Transverse colon (tissue), 4 donors: ENCODE results near the gene CPA2. TPM values are rescaled to one million over a fixed set of nuclear protein-coding genes. Genes with fewer than 3 reads are reported as not detected.

Source experiments
- DNase-seq: peaks from one replicate; pipeline ENCODE4 v3.0.0-alpha.2; 2019
- H3K27ac ChIP-seq, 4 donors: fragments of 200-600 bp; sonication (generic); 2 replicates each; pipeline ENCODE4 v1.5.1; 2016 to 2018; ENCODE audit warnings: inconsistent platforms in 4 of 4
- H3K27me3 ChIP-seq: fragments of 200-600 bp; sonication (generic); 2 replicates; pipeline ENCODE4 v1.5.1; 2017; ENCODE audit warnings: inconsistent platforms
- H3K36me3 ChIP-seq, 4 donors: fragments of 200-600 bp; sonication (generic); 2 replicates each; pipeline ENCODE4 v1.5.1; 2017 to 2019; ENCODE audit warnings: inconsistent platforms in 4 of 4
- H3K4me1 ChIP-seq, 4 donors: fragments of 200-600 bp; sonication (generic); 2 replicates each; pipeline ENCODE4 v1.5.1; 2017 to 2020; ENCODE audit warnings: inconsistent platforms in 4 of 4
- H3K4me3 ChIP-seq, 4 donors: fragments of 200-600 bp; sonication (generic); 1 replicate in 1 of 4; 2 replicates in 3 of 4; pipeline versions ENCODE4 v1.5.1 to v1.6.1; 2017 to 2019; ENCODE audit warnings: inconsistent platforms in 4 of 4
- H3K9me3 ChIP-seq, 2 donors: fragments of 200-600 bp; sonication (generic); 2 replicates each; pipeline ENCODE4 v1.5.1; 2017 to 2019; ENCODE audit warnings: inconsistent platforms in 2 of 2
- EP300 ChIP-seq: sonication (generic); formaldehyde crosslinking; IDR thresholded peaks from one replicate; pipeline ENCODE4 v1.6.1; 2017; ENCODE audit warnings: antibody characterized with exemption, low read depth
- POLR2A ChIP-seq: fragments of 450-650 bp; IDR thresholded peaks from one replicate; pipeline ENCODE4 v1.6.1; 2016; ENCODE audit warnings: antibody characterized with exemption, mild to moderate bottlenecking, moderate library complexity
- POLR2AphosphoS5 ChIP-seq, 3 donors: sonication (generic); formaldehyde crosslinking; IDR thresholded peaks; one replicate each; pipeline ENCODE4 v1.6.1; 2016; ENCODE audit warnings: antibody characterized with exemption in 3 of 3
- WGBS, 2 donors: methylation state at CpG; one replicate each; pipeline ENCODE4 v1.1.5; 2018; ENCODE audit warnings: low coverage in 1 of 2; 5-methylcytosine and 5-hydroxymethylcytosine counted together
- in situ Hi-C, 4 donors: fragments of 200-750 bp; cut with MboI; loops; one replicate each; pipeline versions ENCODE4 v1.15.0 to v1.15.1; 2017; ENCODE audit warnings: low sequenced_read_pairs in 3 of 4, low pct_ligation_motif_present in 1 of 4, low pct_unique_long_range_greater_than_20kb in 1 of 4
- intact Hi-C: fragments of 100-400 bp; cut with DNase I; formaldehyde crosslinking; loops from one replicate; pipeline ENCODE4 v1.15.1; 2023; ENCODE audit warnings: low total_unique reads
- total RNA-seq, 4 donors: library from RNA; depleted of rRNA; stranded (reverse); fragments of >200 nt; gene quantifications; one replicate each; pipeline ENCODE4 v1.1.0, GENCODE V29; 2016
- TF ChIP-seq, protein P1 (sequence below), 5 experiments: fragments of 200-600 bp in 3 of 5; fragments of 450-650 bp in 2 of 5; sonication (generic) in 3 of 5; IDR thresholded peaks; 1 replicate in 2 of 5; 2 replicates in 3 of 5; pipeline ENCODE4 v1.5.1; 2016 to 2017; ENCODE audit warnings: antibody characterized with exemption in 5 of 5, inconsistent platforms in 3 of 5, mild to moderate bottlenecking in 2 of 5, moderate library complexity in 1 of 5

CPA2 gene
- total RNA-seq, 4 donors from 2014 or later: 0.48 to 1.6 TPM; not detected in 2

GRCh38 chr7:130294314-130294713 lies 27.7 kb downstream of the CPA2 start:
- 89% methylated on average over 5 of the region's 5 CpGs; no CpG with 5 or more reads in 1 of the 2 donors for whole genome bisulfite sequencing, 2 donors
- intact Hi-C loops: no loop called here

GRCh38 chr7:130296221-130296951 lies 29.7 kb downstream of the CPA2 start:
- TF ChIP-seq, protein P1, sequence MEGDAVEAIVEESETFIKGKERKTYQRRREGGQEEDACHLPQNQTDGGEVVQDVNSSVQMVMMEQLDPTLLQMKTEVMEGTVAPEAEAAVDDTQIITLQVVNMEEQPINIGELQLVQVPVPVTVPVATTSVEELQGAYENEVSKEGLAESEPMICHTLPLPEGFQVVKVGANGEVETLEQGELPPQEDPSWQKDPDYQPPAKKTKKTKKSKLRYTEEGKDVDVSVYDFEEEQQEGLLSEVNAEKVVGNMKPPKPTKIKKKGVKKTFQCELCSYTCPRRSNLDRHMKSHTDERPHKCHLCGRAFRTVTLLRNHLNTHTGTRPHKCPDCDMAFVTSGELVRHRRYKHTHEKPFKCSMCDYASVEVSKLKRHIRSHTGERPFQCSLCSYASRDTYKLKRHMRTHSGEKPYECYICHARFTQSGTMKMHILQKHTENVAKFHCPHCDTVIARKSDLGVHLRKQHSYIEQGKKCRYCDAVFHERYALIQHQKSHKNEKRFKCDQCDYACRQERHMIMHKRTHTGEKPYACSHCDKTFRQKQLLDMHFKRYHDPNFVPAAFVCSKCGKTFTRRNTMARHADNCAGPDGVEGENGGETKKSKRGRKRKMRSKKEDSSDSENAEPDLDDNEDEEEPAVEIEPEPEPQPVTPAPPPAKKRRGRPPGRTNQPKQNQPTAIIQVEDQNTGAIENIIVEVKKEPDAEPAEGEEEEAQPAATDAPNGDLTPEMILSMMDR (IDR thresholded peaks at IDR 0.05): no peak
- no peak for TF ChIP-seq POLR2A
- no peak for TF ChIP-seq POLR2AphosphoS5 (IDR thresholded peaks at IDR 0.05)
- TF ChIP-seq EP300: no peak
- in situ Hi-C loops: loop anchor here in 1 of 4 donors (25.0 kb wide), 1 partner anchor 191 kb away; the partner anchor contains the start of gene MEST
- WGBS, 2 donors: 95 to 97% methylated on average over 4 to 13 of the region's 13 CpGs
- no peak for DNase-seq
- no peak overlapping the region for H3K27ac ChIP-seq
- H3K4me1 ChIP-seq: no peaks in the 10 kb centered on the region
- no peaks in the 10 kb centered on the region for H3K27me3 ChIP-seq
- no peak overlapping the region for H3K4me3 ChIP-seq
- H3K36me3 ChIP-seq: no peaks in the 10 kb centered on the region
- H3K9me3 ChIP-seq: no peaks in the 10 kb centered on the region
- intact Hi-C loops: no loop called here

More at GRCh38 chr7:130294314-130294713, 27.7 kb downstream of the CPA2 start:
- Histone ChIP-seq H3K27me3 (no peaks in the 10 kb centered on the region), H3K9me3 (no peaks in the 10 kb centered on the region), H3K27ac (no peak overlapping the region), H3K4me3 (no peak overlapping the region), H3K36me3 (no peaks in the 10 kb centered on the region), H3K4me1 (no peaks in the 10 kb centered on the region)
- TF ChIP-seq EP300: no peak
- TF ChIP-seq, protein P1 (IDR thresholded peaks at IDR 0.05): no peak
- TF ChIP-seq POLR2AphosphoS5 (IDR thresholded peaks at IDR 0.05): no peak
- no peak for TF ChIP-seq POLR2A
- DNase-seq: no peak
- in situ Hi-C loops: loop anchor here in 1 of 4 donors (25.0 kb wide), 1 partner anchor 193 kb away; the partner anchor contains the start of gene MEST

DNA sequence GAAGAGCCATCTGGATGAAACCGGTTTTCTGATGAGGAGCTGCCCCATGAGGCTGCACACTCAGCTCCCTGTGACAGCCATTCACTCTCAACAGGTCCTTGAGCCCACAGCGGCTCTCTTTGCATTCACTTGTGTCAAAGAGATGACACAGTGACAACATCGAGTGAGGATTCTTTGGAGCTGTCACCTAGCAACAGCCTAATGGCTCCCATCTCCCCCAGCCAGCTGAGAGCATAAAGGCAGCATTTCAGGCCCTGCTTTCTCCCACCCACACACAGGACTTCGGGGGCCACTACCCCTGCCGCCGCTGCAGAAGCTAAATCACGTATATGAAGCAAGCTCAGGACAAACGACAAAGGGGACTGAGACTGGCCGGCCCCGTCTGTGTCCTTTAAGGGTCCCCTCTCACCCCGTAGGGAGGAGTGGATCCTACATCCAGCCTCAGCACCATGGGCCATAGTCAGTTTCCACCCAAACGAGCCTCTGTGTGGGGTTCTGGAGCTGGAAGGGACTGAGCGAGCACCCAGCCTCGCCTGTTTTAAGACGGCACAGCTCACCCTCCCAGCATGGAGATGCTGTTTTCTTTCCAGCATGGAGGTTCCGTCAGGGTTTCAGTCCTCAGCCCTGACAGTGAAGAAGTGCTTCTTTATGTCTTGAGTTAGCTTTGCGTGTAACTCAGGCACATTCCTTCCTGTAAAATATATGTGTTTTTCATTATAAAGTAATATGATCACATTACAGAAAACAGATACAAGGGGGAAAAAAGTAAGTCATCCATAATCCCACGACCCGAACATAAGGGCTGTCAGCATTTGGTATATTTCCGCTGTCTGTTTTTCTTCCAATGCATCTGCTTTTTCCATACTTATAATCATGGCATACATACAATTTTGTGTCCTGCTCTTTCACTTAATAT lies 31.2 kb downstream of the CPA2 start:
- H3K27me3 ChIP-seq: no peaks in the 10 kb centered on the region
- H3K4me1 ChIP-seq: no peaks in the 10 kb centered on the region
- DNase-seq: no peak
- TF ChIP-seq POLR2AphosphoS5 (IDR thresholded peaks at IDR 0.05) (no peak), EP300 (no peak), POLR2A (no peak)
- TF ChIP-seq, protein P1 (IDR thresholded peaks at IDR 0.05): no peak
- H3K36me3 ChIP-seq: no peaks in the 10 kb centered on the region
- in situ Hi-C loops (loop anchor here in 1 of 4 donors (25.0 kb wide), 1 partner anchor 189 kb away; the partner anchor contains the start of gene MEST), intact Hi-C loops (no loop called here)
- H3K27ac ChIP-seq: no peak overlapping the region
- no peaks in the 10 kb centered on the region for H3K9me3 ChIP-seq
- WGBS, 2 donors: 86 to 87% methylated on average over 3 to 20 of the region's 20 CpGs
- no peak overlapping the region for H3K4me3 ChIP-seq
